ENCODE measurements around the gene CIPC.

The CIPC gene

GRCh38 chr14:77053046-77053841 is 44.8 kb upstream of the CIPC start:
- Histone ChIP-seq H3K4me3 (ENCODE audit: low read length, poor library complexity, severe bottlenecking) (no peak overlapping the region), H3K9ac (ENCODE audit: low read depth, low read length, poor library complexity, severe bottlenecking) (no peak overlapping the region), H3K4me2 (ENCODE audit: low read depth, low read length, poor library complexity, severe bottlenecking) (no peak overlapping the region), H3K27me3 (ENCODE audit: insufficient read depth, low read length, poor library complexity, severe bottlenecking) (no peaks in the 10 kb centered on the region), H3K4me1 (ENCODE audit: insufficient read depth, low read length, poor library complexity, severe bottlenecking) (peaks cover 6% of the 10 kb centered on the region), H3K9me2 (replicated peaks; ENCODE audit: low read depth, low read length) (no peaks in the 10 kb centered on the region), H3K9me3 (ENCODE audit: insufficient read depth, low read depth, low read length) (no peaks in the 10 kb centered on the region), H2AFZ (ENCODE audit: low read length) (no peak overlapping the region), H3K36me3 (ENCODE audit: insufficient read depth, low read length) (no peaks in the 10 kb centered on the region), H3K79me2 (ENCODE audit: insufficient read depth, low read length) (no peaks in the 10 kb centered on the region), H4K20me1 (ENCODE audit: insufficient read depth, low read length, poor library complexity, severe bottlenecking) (no peaks in the 10 kb centered on the region), H3F3A (ENCODE audit: low read depth) (no peaks in the 10 kb centered on the region)
- TF ChIP-seq EZH2phosphoT487 (IDR thresholded peaks at IDR 0.05; ENCODE audit: borderline replicate concordance), result no peak
- TF ChIP-seq, protein P1, sequence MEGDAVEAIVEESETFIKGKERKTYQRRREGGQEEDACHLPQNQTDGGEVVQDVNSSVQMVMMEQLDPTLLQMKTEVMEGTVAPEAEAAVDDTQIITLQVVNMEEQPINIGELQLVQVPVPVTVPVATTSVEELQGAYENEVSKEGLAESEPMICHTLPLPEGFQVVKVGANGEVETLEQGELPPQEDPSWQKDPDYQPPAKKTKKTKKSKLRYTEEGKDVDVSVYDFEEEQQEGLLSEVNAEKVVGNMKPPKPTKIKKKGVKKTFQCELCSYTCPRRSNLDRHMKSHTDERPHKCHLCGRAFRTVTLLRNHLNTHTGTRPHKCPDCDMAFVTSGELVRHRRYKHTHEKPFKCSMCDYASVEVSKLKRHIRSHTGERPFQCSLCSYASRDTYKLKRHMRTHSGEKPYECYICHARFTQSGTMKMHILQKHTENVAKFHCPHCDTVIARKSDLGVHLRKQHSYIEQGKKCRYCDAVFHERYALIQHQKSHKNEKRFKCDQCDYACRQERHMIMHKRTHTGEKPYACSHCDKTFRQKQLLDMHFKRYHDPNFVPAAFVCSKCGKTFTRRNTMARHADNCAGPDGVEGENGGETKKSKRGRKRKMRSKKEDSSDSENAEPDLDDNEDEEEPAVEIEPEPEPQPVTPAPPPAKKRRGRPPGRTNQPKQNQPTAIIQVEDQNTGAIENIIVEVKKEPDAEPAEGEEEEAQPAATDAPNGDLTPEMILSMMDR (conservative IDR thresholded peaks at IDR 0.05; ENCODE audit: low read length), result peak; percentile 100

DNA sequence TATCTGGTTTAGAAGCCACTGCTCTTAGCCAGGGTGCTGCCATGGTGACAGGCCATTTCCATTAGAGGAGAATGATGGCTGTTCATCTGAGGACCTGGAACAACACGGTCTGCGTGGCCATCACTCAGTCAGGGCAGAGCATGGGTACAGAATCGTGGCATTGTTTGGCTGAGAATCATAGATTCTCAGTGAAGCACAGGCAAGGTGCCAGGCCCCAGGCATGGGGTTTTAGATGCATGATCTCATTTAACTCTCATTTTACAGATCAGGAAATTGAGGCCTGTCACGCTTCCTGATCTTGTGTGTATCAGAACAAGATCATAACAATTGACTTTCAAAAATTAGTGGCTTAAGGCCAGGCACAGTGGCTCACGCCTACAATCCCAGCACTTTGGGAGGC is 42.8 kb upstream of the CIPC start:
- Histone ChIP-seq H3K4me2 (ENCODE audit: low read depth, low read length, poor library complexity, severe bottlenecking) (no peak overlapping the region), H4K20me1 (ENCODE audit: insufficient read depth, low read length, poor library complexity, severe bottlenecking) (no peaks in the 10 kb centered on the region), H2AFZ (ENCODE audit: low read length) (no peak overlapping the region), H3K4me3 (ENCODE audit: low read length, poor library complexity, severe bottlenecking) (no peak overlapping the region), H3K9me2 (replicated peaks; ENCODE audit: low read depth, low read length) (no peaks in the 10 kb centered on the region), H3K27me3 (ENCODE audit: insufficient read depth, low read length, poor library complexity, severe bottlenecking) (no peaks in the 10 kb centered on the region), H3K4me1 (ENCODE audit: insufficient read depth, low read length, poor library complexity, severe bottlenecking) (peaks cover 6% of the 10 kb centered on the region), H3F3A (ENCODE audit: low read depth) (no peaks in the 10 kb centered on the region), H3K9me3 (ENCODE audit: insufficient read depth, low read depth, low read length) (no peaks in the 10 kb centered on the region), H3K36me3 (ENCODE audit: insufficient read depth, low read length) (no peaks in the 10 kb centered on the region), H3K9ac (ENCODE audit: low read depth, low read length, poor library complexity, severe bottlenecking) (no peak overlapping the region), H3K79me2 (ENCODE audit: insufficient read depth, low read length) (no peaks in the 10 kb centered on the region)
- TF ChIP-seq, protein P1 (conservative IDR thresholded peaks at IDR 0.05; ENCODE audit: low read length), result no peak
- no peak for TF ChIP-seq EZH2phosphoT487 (IDR thresholded peaks at IDR 0.05; ENCODE audit: borderline replicate concordance)

DNA sequence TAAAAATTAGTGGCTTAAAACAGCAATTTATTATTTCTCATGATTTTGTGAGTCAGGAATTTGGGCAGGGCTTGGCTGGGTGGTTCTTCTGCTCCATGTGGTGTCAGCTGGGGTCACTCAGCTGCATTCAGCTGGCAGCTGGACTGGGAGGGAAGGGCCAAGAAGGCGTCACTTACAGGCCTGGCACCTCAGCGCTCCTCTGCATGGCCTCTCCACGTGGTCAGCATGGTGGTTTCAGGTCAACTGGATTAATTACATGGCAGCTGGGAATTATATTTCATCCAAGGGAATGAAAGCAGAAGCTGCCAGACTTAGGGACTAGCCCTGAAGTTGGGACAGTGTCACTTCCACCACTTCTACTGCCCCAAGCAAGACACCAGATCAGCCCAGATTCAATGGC is 42.1 kb upstream of the CIPC start:
- H2AFZ ChIP-seq (ENCODE audit: low read length), result no peak overlapping the region
- H3K4me3 ChIP-seq (ENCODE audit: low read length, poor library complexity, severe bottlenecking), result no peak overlapping the region
- TF ChIP-seq, protein P1 (conservative IDR thresholded peaks at IDR 0.05; ENCODE audit: low read length), result no peak
- no peak for TF ChIP-seq EZH2phosphoT487 (IDR thresholded peaks at IDR 0.05; ENCODE audit: borderline replicate concordance)
- H3K36me3 ChIP-seq (ENCODE audit: insufficient read depth, low read length), result no peaks in the 10 kb centered on the region
- no peaks in the 10 kb centered on the region for H3K79me2 ChIP-seq (ENCODE audit: insufficient read depth, low read length)
- H3K4me1 ChIP-seq (ENCODE audit: insufficient read depth, low read length, poor library complexity, severe bottlenecking), result peaks cover 6% of the 10 kb centered on the region
- H3K9me3 ChIP-seq (ENCODE audit: insufficient read depth, low read depth, low read length), result no peaks in the 10 kb centered on the region
- no peak overlapping the region for H3K4me2 ChIP-seq (ENCODE audit: low read depth, low read length, poor library complexity, severe bottlenecking)
- no peaks in the 10 kb centered on the region for H3K9me2 ChIP-seq (replicated peaks; ENCODE audit: low read depth, low read length)
- no peaks in the 10 kb centered on the region for H4K20me1 ChIP-seq (ENCODE audit: insufficient read depth, low read length, poor library complexity, severe bottlenecking)
- H3K9ac ChIP-seq (ENCODE audit: low read depth, low read length, poor library complexity, severe bottlenecking), result no peak overlapping the region
- H3F3A ChIP-seq (ENCODE audit: low read depth), result no peaks in the 10 kb centered on the region
- H3K27me3 ChIP-seq (ENCODE audit: insufficient read depth, low read length, poor library complexity, severe bottlenecking), result no peaks in the 10 kb centered on the region

All from Loucy (cell line).